Tibial nerve (tissue), 3 donors: ENCODE measurements around the gene NFE2L1.

Experiments
- POLR2A ChIP-seq, 2 donors: fragments of 450-650 bp; IDR thresholded peaks; one replicate each; pipeline ENCODE4 v1.6.1; 2017; ENCODE audit warnings: antibody characterized with exemption in 2 of 2, mild to moderate bottlenecking in 2 of 2, moderate library complexity in 2 of 2
- TF ChIP-seq, protein P1 (sequence below), 5 experiments: fragments of 200-600 bp in 3 of 5; fragments of 450-650 bp in 2 of 5; sonication (generic) in 3 of 5; IDR thresholded peaks; one replicate each; pipeline ENCODE4 v1.5.1; 2016 to 2019; ENCODE audit warnings: antibody characterized with exemption in 5 of 5, mild to moderate bottlenecking in 3 of 5, moderate library complexity in 2 of 5

DNA sequence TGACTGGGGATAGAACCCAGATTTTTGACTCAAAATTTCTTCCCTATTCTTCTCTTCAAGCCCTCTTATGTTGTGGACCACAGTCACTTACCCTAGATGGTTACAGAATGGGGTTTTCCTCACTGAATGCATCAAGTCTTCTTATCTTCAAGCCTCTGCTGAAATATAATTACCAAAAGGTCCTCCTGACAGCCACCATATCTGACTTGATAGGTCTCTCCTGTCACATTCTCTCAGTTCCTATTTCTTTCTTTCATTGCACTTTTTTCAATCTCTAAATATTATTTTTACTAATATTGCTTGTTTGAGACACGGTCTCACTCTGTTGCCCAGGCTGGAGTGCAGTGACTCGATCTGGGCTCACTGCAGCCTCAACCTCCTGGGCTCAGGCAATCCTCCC lies 9.5 kb upstream of the NFE2L1 start:
- TF ChIP-seq, protein P1, sequence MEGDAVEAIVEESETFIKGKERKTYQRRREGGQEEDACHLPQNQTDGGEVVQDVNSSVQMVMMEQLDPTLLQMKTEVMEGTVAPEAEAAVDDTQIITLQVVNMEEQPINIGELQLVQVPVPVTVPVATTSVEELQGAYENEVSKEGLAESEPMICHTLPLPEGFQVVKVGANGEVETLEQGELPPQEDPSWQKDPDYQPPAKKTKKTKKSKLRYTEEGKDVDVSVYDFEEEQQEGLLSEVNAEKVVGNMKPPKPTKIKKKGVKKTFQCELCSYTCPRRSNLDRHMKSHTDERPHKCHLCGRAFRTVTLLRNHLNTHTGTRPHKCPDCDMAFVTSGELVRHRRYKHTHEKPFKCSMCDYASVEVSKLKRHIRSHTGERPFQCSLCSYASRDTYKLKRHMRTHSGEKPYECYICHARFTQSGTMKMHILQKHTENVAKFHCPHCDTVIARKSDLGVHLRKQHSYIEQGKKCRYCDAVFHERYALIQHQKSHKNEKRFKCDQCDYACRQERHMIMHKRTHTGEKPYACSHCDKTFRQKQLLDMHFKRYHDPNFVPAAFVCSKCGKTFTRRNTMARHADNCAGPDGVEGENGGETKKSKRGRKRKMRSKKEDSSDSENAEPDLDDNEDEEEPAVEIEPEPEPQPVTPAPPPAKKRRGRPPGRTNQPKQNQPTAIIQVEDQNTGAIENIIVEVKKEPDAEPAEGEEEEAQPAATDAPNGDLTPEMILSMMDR (IDR thresholded peaks at IDR 0.05): no peak
- TF ChIP-seq POLR2A (IDR thresholded peaks at IDR 0.05): no peak
